Measurements from ENCODE around the gene SLCO2B1.

SLCO2B1 gene

GRCh38 chr11:75135021-75135650 is 15.8 kb upstream of the SLCO2B1 start:
- no peaks in the 10 kb centered on the region for H3K4me1 ChIP-seq (ENCODE audit: control insufficient read depth, low read length)
- no peaks in the 10 kb centered on the region for H3K79me2 ChIP-seq (ENCODE audit: control insufficient read depth, low read length)
- H3K9me2 ChIP-seq (replicated peaks; ENCODE audit: control insufficient read depth, low read length): no peaks in the 10 kb centered on the region
- no peak overlapping the region for H3K4me3 ChIP-seq (ENCODE audit: low read length)
- no peaks in the 10 kb centered on the region for H3K9me3 ChIP-seq (ENCODE audit: control insufficient read depth, insufficient read depth, low read length)
- H3F3A ChIP-seq (ENCODE audit: control insufficient read depth, insufficient read depth): no peaks in the 10 kb centered on the region
- H3K36me3 ChIP-seq (ENCODE audit: control insufficient read depth, low read length): no peaks in the 10 kb centered on the region
- TF ChIP-seq EZH2phosphoT487 (IDR thresholded peaks at IDR 0.05; ENCODE audit: borderline replicate concordance, low read length) (no peak), CTCF (IDR thresholded peaks at IDR 0.05; ENCODE audit: low read depth, low read length, poor library complexity, severe bottlenecking) (no peak)
- H3K27ac ChIP-seq (ENCODE audit: low read depth, low read length): no peak overlapping the region
- peaks cover 8% of the 10 kb centered on the region; the same call in 1 of the 2 replicates for H3K27me3 ChIP-seq (ENCODE audit: control insufficient read depth, low read length)
- H3K4me2 ChIP-seq (ENCODE audit: low read length): no peak overlapping the region
- H4K20me1 ChIP-seq (ENCODE audit: control insufficient read depth, insufficient read depth, low read depth, low read length): no peaks in the 10 kb centered on the region

GRCh38 chr11:75135651-75136050 is 15.3 kb upstream of the SLCO2B1 start:
- no peak overlapping the region for H3K4me2 ChIP-seq (ENCODE audit: low read length)
- TF ChIP-seq CTCF (IDR thresholded peaks at IDR 0.05; ENCODE audit: low read depth, low read length, poor library complexity, severe bottlenecking) (no peak), EZH2phosphoT487 (IDR thresholded peaks at IDR 0.05; ENCODE audit: borderline replicate concordance, low read length) (no peak)

GRCh38 chr11:75140269-75141138 is 10.4 kb upstream of the SLCO2B1 start:
- peaks cover 34% of the 10 kb centered on the region for H3K4me1 ChIP-seq (ENCODE audit: control insufficient read depth, low read length)
- TF ChIP-seq CTCF (IDR thresholded peaks at IDR 0.05; ENCODE audit: low read depth, low read length, poor library complexity, severe bottlenecking) (peak; percentile 99), EZH2phosphoT487 (IDR thresholded peaks at IDR 0.05; ENCODE audit: borderline replicate concordance, low read length) (no peak)
- no peaks in the 10 kb centered on the region for H3K9me3 ChIP-seq (ENCODE audit: control insufficient read depth, insufficient read depth, low read length)
- H3K9me2 ChIP-seq (replicated peaks; ENCODE audit: control insufficient read depth, low read length): no peaks in the 10 kb centered on the region
- H3F3A ChIP-seq (ENCODE audit: control insufficient read depth, insufficient read depth): no peaks in the 10 kb centered on the region; the same call in 1 of the 2 replicates
- H3K27ac ChIP-seq (ENCODE audit: low read depth, low read length): no peak overlapping the region
- peaks cover 3% of the 10 kb centered on the region; the same call in 1 of the 2 replicates for H4K20me1 ChIP-seq (ENCODE audit: control insufficient read depth, insufficient read depth, low read depth, low read length)
- H3K4me2 ChIP-seq (ENCODE audit: low read length): peak overlapping the region; percentile 40
- H3K79me2 ChIP-seq (ENCODE audit: control insufficient read depth, low read length): no peaks in the 10 kb centered on the region
- H3K4me3 ChIP-seq (ENCODE audit: low read length): 0 out of 2 replicates have a peak overlapping the region, but pooled peaks have one; percentile 10
- H3K27me3 ChIP-seq (ENCODE audit: control insufficient read depth, low read length): peaks cover 5% of the 10 kb centered on the region; the same call in 1 of the 2 replicates
- H3K36me3 ChIP-seq (ENCODE audit: control insufficient read depth, low read length): no peaks in the 10 kb centered on the region

More at GRCh38 chr11:75135651-75136050, 15.3 kb upstream of the SLCO2B1 start:
- Histone ChIP-seq H3K9me2 (replicated peaks; ENCODE audit: control insufficient read depth, low read length) (no peaks in the 10 kb centered on the region), H3K79me2 (ENCODE audit: control insufficient read depth, low read length) (no peaks in the 10 kb centered on the region), H3K36me3 (ENCODE audit: control insufficient read depth, low read length) (no peaks in the 10 kb centered on the region), H3K9me3 (ENCODE audit: control insufficient read depth, insufficient read depth, low read length) (no peaks in the 10 kb centered on the region), H3K27me3 (ENCODE audit: control insufficient read depth, low read length) (peaks cover 8% of the 10 kb centered on the region; the same call in 1 of the 2 replicates), H3F3A (ENCODE audit: control insufficient read depth, insufficient read depth) (no peaks in the 10 kb centered on the region), H3K4me1 (ENCODE audit: control insufficient read depth, low read length) (peaks cover 4% of the 10 kb centered on the region), H3K4me3 (ENCODE audit: low read length) (no peak overlapping the region), H3K27ac (ENCODE audit: low read depth, low read length) (no peak overlapping the region), H4K20me1 (ENCODE audit: control insufficient read depth, insufficient read depth, low read depth, low read length) (no peaks in the 10 kb centered on the region)

Data from DOHH2 (cell line).